HEK293 (cell line): Measurements from ENCODE around the gene VPS50.
A peak's percentile ranks its signal among the peaks of the same experiment; 100 is the strongest.

Source experiments
- CTCF ChIA-PET: fragments of 350-600 bp; formaldehyde crosslinking; extraction: SDS; loops from one replicate; lab custom pipeline; 2021; ENCODE audit warnings: antibody characterized with exemption; lab: Yijun Ruan, JAX
- POLR2A ChIA-PET: fragments of 300-600 bp; formaldehyde crosslinking; extraction: SDS; loops from one replicate; lab custom pipeline; 2020; ENCODE audit warnings: antibody characterized with exemption, inconsistent platforms; lab: Yijun Ruan, JAX
- H3K27ac ChIP-seq: fragments of 200-500 bp; sonication (Bioruptor generic); 2 replicates; pipeline ENCODE4 v1.5.1; 2014; ENCODE audit warnings: low read depth, low read length, control low read depth, inconsistent platforms; ENCODE audit errors: extremely low read depth
- H3K36me3 ChIP-seq, 2 experiments: fragments of 200-500 bp in 1 of 2; sonication (Bioruptor generic) in 1 of 2; 1 replicate in 1 of 2; 2 replicates in 1 of 2; pipeline ENCODE4 v1.5.1; 2014 to 2017; ENCODE audit warnings: inconsistent platforms in 2 of 2, low read length in 2 of 2; ENCODE audit not compliant: control insufficient read depth in 2 of 2, insufficient read depth in 1 of 2
- H3K4me1 ChIP-seq: fragments of 200-500 bp; sonication (Bioruptor generic); 2 replicates; pipeline ENCODE4 v1.5.1; 2014; ENCODE audit warnings: mild to moderate bottlenecking, low read length, inconsistent platforms; ENCODE audit not compliant: control insufficient read depth, insufficient read depth
- H3K4me3 ChIP-seq: 2 replicates; pipeline ENCODE4 v1.5.1; 2011; ENCODE audit warnings: low read depth, mild to moderate bottlenecking, control low read depth, low read length, moderate library complexity
- H3K9me3 ChIP-seq: fragments of 200-500 bp; sonication (Bioruptor generic); 2 replicates; pipeline ENCODE4 v1.5.1; 2014; ENCODE audit warnings: low read depth, low read length, inconsistent platforms; ENCODE audit not compliant: control insufficient read depth, insufficient read depth
- CTCF ChIP-seq: fragments of 450-650 bp; formaldehyde crosslinking; IDR thresholded peaks from 2 replicates; pipeline ENCODE4 v1.5.1; 2016; ENCODE audit warnings: missing biosample characterization, missing genetic modification characterization
- REST ChIP-seq: fragments of 450-650 bp; formaldehyde crosslinking; IDR thresholded peaks from 2 replicates; pipeline ENCODE4 v1.5.1; 2016; ENCODE audit warnings: missing biosample characterization, missing genetic modification characterization
- ZBTB17 ChIP-seq: fragments of 450-650 bp; formaldehyde crosslinking; IDR thresholded peaks from 2 replicates; pipeline ENCODE4 v1.5.1; 2016; ENCODE audit warnings: missing biosample characterization, missing genetic modification characterization
- ZFP37 ChIP-seq: fragments of 450-650 bp; formaldehyde crosslinking; IDR thresholded peaks from 2 replicates; pipeline ENCODE4 v1.5.1; 2016; ENCODE audit warnings: missing biosample characterization, missing genetic modification characterization
- ZNF211 ChIP-seq: fragments of 450-650 bp; formaldehyde crosslinking; IDR thresholded peaks from 2 replicates; pipeline ENCODE4 v1.5.1; 2016; ENCODE audit warnings: low read depth, missing biosample characterization, missing genetic modification characterization
- ZNF621 ChIP-seq: fragments of 450-650 bp; formaldehyde crosslinking; IDR thresholded peaks from 2 replicates; pipeline ENCODE4 v1.5.1; 2017; ENCODE audit warnings: missing biosample characterization, missing genetic modification characterization
- ZNF626 ChIP-seq: fragments of 450-650 bp; sonication (Bioruptor Pico); formaldehyde crosslinking; IDR thresholded peaks from 2 replicates; pipeline ENCODE4 v1.5.1; 2018; ENCODE audit warnings: missing biosample characterization, missing genetic modification characterization, inconsistent platforms
- ZNF645 ChIP-seq: fragments of 450-650 bp; formaldehyde crosslinking; IDR thresholded peaks from 2 replicates; pipeline ENCODE4; 2016; ENCODE audit warnings: missing biosample characterization, missing genetic modification characterization
- ZNF654 ChIP-seq: fragments of 450-650 bp; formaldehyde crosslinking; IDR thresholded peaks from 2 replicates; pipeline ENCODE4 v1.5.1; 2016; ENCODE audit warnings: low read depth, missing biosample characterization, missing genetic modification characterization
- ZNF660 ChIP-seq: fragments of 450-650 bp; IDR thresholded peaks from 2 replicates; pipeline ENCODE4 v1.5.1; 2018; ENCODE audit warnings: missing biosample characterization, mild to moderate bottlenecking, missing genetic modification characterization
- ZSCAN18 ChIP-seq: fragments of 450-650 bp; formaldehyde crosslinking; IDR thresholded peaks from 2 replicates; pipeline ENCODE4 v1.5.1; 2016; ENCODE audit warnings: missing biosample characterization, missing genetic modification characterization
- ZSCAN4 ChIP-seq: fragments of 450-650 bp; formaldehyde crosslinking; IDR thresholded peaks from 2 replicates; pipeline ENCODE4 v1.5.1; 2017; ENCODE audit warnings: missing biosample characterization, missing genetic modification characterization

VPS50 gene

GRCh38 chr7:93245525-93246432 lies 13.6 kb downstream of the VPS50 start:
- TF ChIP-seq ZNF645 (tag by site-specific recombination) (no peak), CTCF (tag by site-specific recombination) (0 out of 2 replicates have a peak, but pooled peaks have one; percentile 18), ZSCAN18 (tag by site-specific recombination) (no peak), ZBTB17 (tag by site-specific recombination) (0 out of 2 replicates have a peak, but pooled peaks have one; percentile 18), ZNF660 (tag by site-specific recombination) (0 out of 2 replicates have a peak, but pooled peaks have one; percentile 30), ZNF654 (tag by site-specific recombination) (peak; percentile 86)
- ChIA-PET CTCF (interaction anchor here (0.5 to 4.6 kb wide), 22 partner anchors 11 to 1644 kb away, joined by 3 to 53 read pairs (median 4); partner anchors contain the start of gene HEPACAM2), POLR2A (no interaction called here)
- Histone ChIP-seq H3K4me1 (no peaks in the 10 kb centered on the region), H3K9me3 (no peaks in the 10 kb centered on the region), H3K27ac (no peak overlapping the region), H3K36me3 (no peaks in the 10 kb centered on the region), H3K4me3 (no peak overlapping the region)

- H3K27ac ChIP-seq: no peak overlapping the region
- H3K9me3 ChIP-seq: no peaks in the 10 kb centered on the region
- no peaks in the 10 kb centered on the region for H3K4me1 ChIP-seq
- no peaks in the 10 kb centered on the region for H3K36me3 ChIP-seq
- TF ChIP-seq REST: peak; percentile 93
- no peak for TF ChIP-seq ZNF211 (tag by site-specific recombination)
- H3K4me3 ChIP-seq: no peak overlapping the region
- ChIA-PET CTCF (interaction anchor here (0.5 to 0.7 kb wide), 2 partner anchors 10 to 156 kb away, joined by 3 to 4 read pairs; no protein-coding TSS in a partner anchor), POLR2A (no interaction called here)
Observed at GRCh38 chr7:93249491-93250148, 17.5 kb downstream of the VPS50 start.

GRCh38 chr7:93258661-93259060 lies 26.5 kb downstream of the VPS50 start:
- Histone ChIP-seq H3K4me1 (no peaks in the 10 kb centered on the region), H3K4me3 (no peak overlapping the region), H3K27ac (no peak overlapping the region), H3K36me3 (0 out of 3 replicates have a peak, but pooled peaks cover 0 to 4% of the 10 kb centered on the region in 2 experiments), H3K9me3 (no peaks in the 10 kb centered on the region)
- POLR2A ChIA-PET: no interaction called here
- CTCF ChIA-PET: interaction anchor here (1.1 to 1.9 kb wide), 3 partner anchors 9 to 293 kb away, joined by 3 to 10 read pairs (median 4); no protein-coding TSS in a partner anchor
- TF ChIP-seq ZFP37 (no peak), REST (no peak), ZNF621 (tag by site-specific recombination) (no peak), ZNF626 (no peak), ZSCAN4 (tag by site-specific recombination) (no peak)
